B cell (primary cell): ENCODE data around the gene FDX1.

Experiments
- CTCF ChIP-seq: fragments of 200-600 bp; IDR thresholded peaks from one replicate; pipeline ENCODE4 v1.8.0; 2022; ENCODE audit warnings: antibody characterized with exemption, mild to moderate bottlenecking
- EZH2 ChIP-seq: IDR thresholded peaks from 2 replicates; pipeline ENCODE4 v1.6.1; 2012; ENCODE audit warnings: borderline replicate concordance, low read depth, mild to moderate bottlenecking, moderate library complexity, low read length; ENCODE audit not compliant: insufficient read depth, poor library complexity, severe bottlenecking

- TF ChIP-seq CTCF, result no peak
- no peak for TF ChIP-seq EZH2
These were observed 63.6 kb downstream of the FDX1 start for GRCh38 chr11:110493346-110493745.
